ENCODE data around the gene RNF169. TPM values are rescaled to one million over a fixed set of nuclear protein-coding genes. Genes with fewer than 3 reads are reported as not detected.

Gene RNF169
- total RNA-seq, 1 donor from 2014 or later: 20.9 TPM

GRCh38 chr11:74842967-74843366 lies 94.3 kb downstream of the RNF169 start:
- H3K36me3 ChIP-seq: peaks cover 0 to 18% of the 10 kb centered on the region in 2 donors
- TF ChIP-seq POLR2AphosphoS5 (IDR thresholded peaks at IDR 0.05; ENCODE audit: insufficient read depth in 1 of 2, low read depth in 1 of 2): no peak
- TF ChIP-seq POLR2A (IDR thresholded peaks at IDR 0.05): no peak
- TF ChIP-seq CTCF (IDR thresholded peaks at IDR 0.05): no peak
- H3K4me3 ChIP-seq: no peak overlapping the region
- intact Hi-C loops (cut with DNase I): no loop called here
- no peaks in the 10 kb centered on the region for H3K27me3 ChIP-seq
- no peak for DNase-seq (ENCODE audit: extremely low spot score in 2 of 2)
- no peaks in the 10 kb centered on the region for H3K9me3 ChIP-seq
- H3K27ac ChIP-seq: no peak overlapping the region
- no peaks in the 10 kb centered on the region for H3K4me1 ChIP-seq

GRCh38 chr11:74844072-74844471 lies 95.4 kb downstream of the RNF169 start:
- no peak for TF ChIP-seq CTCF (IDR thresholded peaks at IDR 0.05)
- Histone ChIP-seq H3K27me3 (no peaks in the 10 kb centered on the region), H3K9me3 (no peaks in the 10 kb centered on the region), H3K36me3 (peaks cover 0 to 18% of the 10 kb centered on the region in 2 donors), H3K4me1 (no peaks in the 10 kb centered on the region), H3K4me3 (no peak overlapping the region), H3K27ac (no peak overlapping the region)
- intact Hi-C loops (cut with DNase I): no loop called here
- DNase-seq (ENCODE audit: extremely low spot score in 2 of 2): no peak

GRCh38 chr11:74844865-74845264 lies 96.2 kb downstream of the RNF169 start:
- Histone ChIP-seq H3K9me3 (no peaks in the 10 kb centered on the region), H3K27ac (no peak overlapping the region), H3K4me3 (no peak overlapping the region), H3K27me3 (no peaks in the 10 kb centered on the region), H3K36me3 (peaks cover 0 to 18% of the 10 kb centered on the region in 2 donors), H3K4me1 (no peaks in the 10 kb centered on the region)
- no peak for DNase-seq (ENCODE audit: extremely low spot score in 2 of 2)
- no peak for TF ChIP-seq POLR2A (IDR thresholded peaks at IDR 0.05)
- no peak for TF ChIP-seq POLR2AphosphoS5 (IDR thresholded peaks at IDR 0.05; ENCODE audit: insufficient read depth in 1 of 2, low read depth in 1 of 2)
- TF ChIP-seq CTCF (IDR thresholded peaks at IDR 0.05): no peak
- intact Hi-C loops (cut with DNase I): no loop called here

GRCh38 chr11:74845978-74846517 lies 97.4 kb downstream of the RNF169 start:
- Histone ChIP-seq H3K4me1 (no peaks in the 10 kb centered on the region), H3K27ac (no peak overlapping the region), H3K36me3 (peaks cover 0 to 22% of the 10 kb centered on the region in 2 donors), H3K27me3 (no peaks in the 10 kb centered on the region), H3K4me3 (no peak overlapping the region), H3K9me3 (no peaks in the 10 kb centered on the region)
- no peak for TF ChIP-seq POLR2AphosphoS5 (IDR thresholded peaks at IDR 0.05; ENCODE audit: insufficient read depth in 1 of 2, low read depth in 1 of 2)
- no peak for TF ChIP-seq CTCF (IDR thresholded peaks at IDR 0.05)
- TF ChIP-seq POLR2A (IDR thresholded peaks at IDR 0.05): no peak
- intact Hi-C loops (cut with DNase I): no loop called here
- no peak for DNase-seq (ENCODE audit: extremely low spot score in 2 of 2)

- no peaks in the 10 kb centered on the region for H3K27me3 ChIP-seq
- peaks cover 0 to 20% of the 10 kb centered on the region in 2 donors for H3K36me3 ChIP-seq
- no peak for DNase-seq (ENCODE audit: extremely low spot score in 2 of 2)
- no peaks in the 10 kb centered on the region for H3K9me3 ChIP-seq
- no peaks in the 10 kb centered on the region for H3K4me1 ChIP-seq
- no peak overlapping the region for H3K27ac ChIP-seq
- intact Hi-C loops (cut with DNase I): no loop called here
- no peak overlapping the region for H3K4me3 ChIP-seq
- TF ChIP-seq POLR2A (IDR thresholded peaks at IDR 0.05) (no peak), CTCF (IDR thresholded peaks at IDR 0.05) (no peak), POLR2AphosphoS5 (IDR thresholded peaks at IDR 0.05; ENCODE audit: insufficient read depth in 1 of 2, low read depth in 1 of 2) (no peak)
Observed at GRCh38 chr11:74846770-74847169, 98.1 kb downstream of the RNF169 start.
